ENCODE measurements around the gene AKNA.
A peak's percentile ranks its signal among the peaks of the same experiment; 100 is the strongest.

AKNA gene

DNA sequence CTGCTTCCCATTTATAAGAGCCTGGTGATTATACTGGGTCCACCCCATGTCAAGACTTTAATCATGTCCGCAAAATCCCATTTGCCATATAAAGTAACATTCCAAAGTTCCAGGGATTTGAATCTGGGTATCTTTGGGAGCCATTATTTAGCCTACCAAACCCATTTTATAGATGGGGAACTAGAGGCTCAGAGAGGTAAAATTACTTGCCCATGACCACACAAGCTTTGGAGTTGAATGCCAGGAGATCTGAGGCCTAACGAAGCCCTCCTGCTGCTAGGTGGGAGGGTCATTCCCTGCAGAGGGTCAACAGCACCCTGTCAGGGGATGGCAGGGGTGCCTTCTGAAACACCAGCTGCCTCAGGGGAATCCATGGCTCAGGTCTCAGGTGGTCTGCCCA lies 13.0 kb upstream of the AKNA start:
- no peaks in the 10 kb centered on the region for H3K36me3 ChIP-seq (ENCODE audit: control insufficient read depth, insufficient read depth, low read length)

DNA sequence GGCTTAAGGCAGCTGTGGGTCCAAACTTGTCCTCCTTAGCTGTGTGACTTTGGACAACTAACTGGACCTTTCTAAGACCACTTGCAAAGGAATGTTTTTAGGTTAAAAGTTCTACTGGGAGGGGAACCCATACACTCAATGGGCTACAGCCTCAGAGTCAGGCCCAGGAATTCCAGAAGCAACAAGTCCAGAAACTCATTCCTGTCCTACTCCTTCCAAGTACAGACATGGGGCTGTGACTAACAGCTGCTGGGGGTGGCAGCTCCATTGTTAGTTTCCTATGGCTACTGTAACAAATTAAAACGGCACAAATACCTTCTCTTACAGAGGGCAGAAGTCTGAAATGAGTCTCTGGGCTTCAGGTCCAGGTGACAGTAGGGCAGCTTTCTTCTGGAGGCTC lies 12.4 kb upstream of the AKNA start:
- Histone ChIP-seq H3K9me3 (ENCODE audit: control insufficient read depth, low read length) (no peaks in the 10 kb centered on the region), H3K9ac (ENCODE audit: low read length) (no peak overlapping the region), H3K36me3 (ENCODE audit: control insufficient read depth, insufficient read depth, low read length) (no peaks in the 10 kb centered on the region), H3K27me3 (ENCODE audit: control insufficient read depth, insufficient read depth, low read length) (no peaks in the 10 kb centered on the region), H3K4me1 (ENCODE audit: control insufficient read depth, insufficient read depth, low read length) (peaks cover 18% of the 10 kb centered on the region), H3K4me3 (ENCODE audit: low read length) (no peak overlapping the region)

More for the DNA sequence above, 13.0 kb upstream of the AKNA start:
- no peaks in the 10 kb centered on the region for H3K27me3 ChIP-seq (ENCODE audit: control insufficient read depth, insufficient read depth, low read length)
- H3K9me3 ChIP-seq (ENCODE audit: control insufficient read depth, low read length) = no peaks in the 10 kb centered on the region
- no peak overlapping the region for H3K4me3 ChIP-seq (ENCODE audit: low read length)
- H3K9ac ChIP-seq (ENCODE audit: low read length) = no peak overlapping the region
- H3K4me1 ChIP-seq (ENCODE audit: control insufficient read depth, insufficient read depth, low read length) = peaks cover 13% of the 10 kb centered on the region

DNA sequence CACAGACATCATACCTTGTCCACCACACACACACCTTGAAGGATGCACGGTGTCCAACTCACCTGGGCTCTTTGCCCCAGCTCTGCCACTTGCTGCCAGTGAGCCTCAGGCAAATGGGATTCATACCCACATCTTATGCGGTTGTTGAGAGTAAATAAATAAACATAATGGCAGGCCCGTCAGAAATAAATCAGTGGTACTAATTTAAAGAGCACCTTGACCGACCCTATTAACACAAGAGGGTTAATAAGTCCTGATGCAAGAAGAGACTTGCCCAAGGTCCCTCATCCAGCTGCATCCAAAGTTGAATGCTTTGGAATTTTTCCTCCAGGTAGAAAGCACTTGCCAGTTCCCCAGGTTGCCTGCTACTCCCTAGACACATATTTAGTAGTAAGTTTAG lies 11.6 kb upstream of the AKNA start:
- H3K36me3 ChIP-seq (ENCODE audit: control insufficient read depth, insufficient read depth, low read length) = no peaks in the 10 kb centered on the region
- no peaks in the 10 kb centered on the region for H3K27me3 ChIP-seq (ENCODE audit: control insufficient read depth, insufficient read depth, low read length)
- no peak overlapping the region for H3K4me3 ChIP-seq (ENCODE audit: low read length)
- H3K9ac ChIP-seq (ENCODE audit: low read length) = no peak overlapping the region
- peaks cover 27% of the 10 kb centered on the region for H3K4me1 ChIP-seq (ENCODE audit: control insufficient read depth, insufficient read depth, low read length)
- no peaks in the 10 kb centered on the region for H3K9me3 ChIP-seq (ENCODE audit: control insufficient read depth, low read length)

DNA sequence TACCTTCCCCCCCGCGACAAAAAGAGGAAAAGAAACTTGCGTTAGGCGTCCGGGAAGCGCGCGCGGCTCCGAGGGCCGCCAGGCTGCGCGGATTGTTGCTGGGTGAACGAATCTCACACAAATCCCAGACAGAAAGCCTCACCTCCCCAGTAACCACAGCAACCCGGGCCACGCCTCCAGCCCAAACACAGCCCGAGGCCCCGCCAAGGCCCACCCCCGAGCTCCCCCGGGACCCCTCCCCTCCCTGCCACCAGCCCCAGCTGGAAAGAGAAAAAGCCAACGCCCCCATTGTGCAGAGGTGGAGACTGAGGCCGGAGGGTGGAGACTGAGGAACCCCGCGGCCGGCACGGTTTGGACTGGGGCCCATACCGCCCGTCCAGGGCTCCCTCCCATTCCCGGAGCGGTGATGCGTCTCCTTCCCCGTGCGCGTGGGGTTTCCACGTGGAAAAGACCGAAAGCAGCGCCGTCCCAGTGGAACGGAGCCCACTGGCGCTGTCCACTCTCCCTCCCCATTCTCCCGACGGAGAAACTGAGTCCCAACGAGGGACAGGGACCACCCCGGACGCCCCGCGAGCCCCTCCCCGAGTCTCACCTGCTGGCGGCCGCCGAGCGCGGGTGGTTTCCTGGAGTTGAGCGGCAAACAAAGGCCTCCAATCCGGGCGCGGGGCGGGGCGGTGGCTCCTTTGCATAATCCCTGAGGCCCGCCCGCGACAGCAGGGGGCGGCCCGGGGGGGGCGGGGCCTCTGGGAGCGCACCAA lies 10.2 kb upstream of the AKNA start:
- Histone ChIP-seq H3K9ac (ENCODE audit: low read length) (peak overlapping the region; percentile 74), H3K27me3 (ENCODE audit: control insufficient read depth, insufficient read depth, low read length) (no peaks in the 10 kb centered on the region), H3K9me3 (ENCODE audit: control insufficient read depth, low read length) (no peaks in the 10 kb centered on the region), H3K4me3 (ENCODE audit: low read length) (peak overlapping the region; percentile 62), H3K4me1 (ENCODE audit: control insufficient read depth, insufficient read depth, low read length) (peaks cover 29% of the 10 kb centered on the region), H3K36me3 (ENCODE audit: control insufficient read depth, insufficient read depth, low read length) (no peaks in the 10 kb centered on the region)

DNA sequence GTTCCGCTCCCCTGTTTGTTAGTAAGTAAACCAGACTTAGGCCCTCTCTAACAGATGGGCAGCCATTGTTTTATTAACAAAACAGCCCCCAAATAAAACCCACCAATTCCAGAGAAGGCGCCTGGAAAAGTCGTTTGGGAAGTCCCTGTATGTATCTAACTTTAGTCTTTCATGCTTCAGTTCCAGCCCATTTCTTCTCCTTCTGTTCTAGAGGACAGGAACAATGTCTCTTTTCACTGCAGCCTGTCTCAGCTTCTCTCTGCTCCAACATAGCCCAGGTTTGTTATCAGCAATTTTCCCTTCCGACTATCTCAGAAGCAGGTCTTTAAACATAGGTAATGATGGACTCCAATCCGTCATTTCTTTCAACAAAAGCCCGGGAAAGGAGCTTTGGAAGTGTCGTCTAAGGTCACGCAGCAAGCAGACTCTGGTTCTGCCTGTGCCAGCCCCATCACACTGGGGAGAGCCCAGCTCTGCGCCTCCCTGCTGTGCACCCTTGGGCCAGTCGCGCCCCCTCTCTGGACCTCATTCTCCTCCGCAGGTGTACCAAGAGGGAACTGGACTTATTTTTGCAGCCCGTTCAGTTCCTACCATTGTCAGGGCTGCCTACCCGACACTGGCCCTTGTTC lies 9.6 kb upstream of the AKNA start:
- Histone ChIP-seq H3K9ac (ENCODE audit: low read length) (peak overlapping the region; percentile 74), H3K4me3 (ENCODE audit: low read length) (peak overlapping the region; percentile 62), H3K4me1 (ENCODE audit: control insufficient read depth, insufficient read depth, low read length) (peaks cover 34% of the 10 kb centered on the region), H3K9me3 (ENCODE audit: control insufficient read depth, low read length) (no peaks in the 10 kb centered on the region), H3K36me3 (ENCODE audit: control insufficient read depth, insufficient read depth, low read length) (no peaks in the 10 kb centered on the region), H3K27me3 (ENCODE audit: control insufficient read depth, insufficient read depth, low read length) (no peaks in the 10 kb centered on the region)

DNA sequence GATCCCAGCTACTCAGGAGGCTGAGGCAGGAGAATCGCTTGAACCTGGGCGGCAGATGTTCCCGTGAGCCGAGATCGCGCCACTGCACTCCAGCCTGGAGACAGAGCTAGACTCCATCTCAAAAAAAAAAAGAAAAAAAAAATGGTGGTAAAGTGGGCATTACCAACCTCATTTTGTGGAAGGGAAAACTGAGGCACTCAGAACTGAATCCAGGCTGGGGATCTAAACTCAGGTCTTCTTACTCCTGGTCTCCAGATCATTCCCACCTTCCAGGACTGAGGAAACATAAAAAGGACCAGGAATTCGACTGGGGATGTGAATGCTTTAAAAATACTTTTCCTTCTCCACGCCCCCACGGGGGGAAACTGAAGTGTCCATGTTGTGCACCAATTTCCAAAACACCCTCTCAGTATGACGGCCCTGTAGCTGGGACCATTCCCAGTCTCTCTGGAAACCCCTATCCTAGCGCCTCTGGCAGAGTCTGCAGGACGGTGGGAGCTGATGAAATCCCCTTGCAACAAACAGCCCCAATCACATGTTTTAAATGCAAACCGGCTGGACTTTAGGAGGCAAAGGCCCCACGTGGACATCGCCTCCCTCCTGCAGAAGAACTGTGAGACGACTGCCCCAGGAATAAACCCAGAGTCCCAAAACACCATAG lies 8.9 kb upstream of the AKNA start:
- Histone ChIP-seq H3K4me1 (ENCODE audit: control insufficient read depth, insufficient read depth, low read length) (peaks cover 40% of the 10 kb centered on the region), H3K9ac (ENCODE audit: low read length) (peak overlapping the region; percentile 74), H3K9me3 (ENCODE audit: control insufficient read depth, low read length) (no peaks in the 10 kb centered on the region), H3K36me3 (ENCODE audit: control insufficient read depth, insufficient read depth, low read length) (no peaks in the 10 kb centered on the region), H3K27me3 (ENCODE audit: control insufficient read depth, insufficient read depth, low read length) (no peaks in the 10 kb centered on the region), H3K4me3 (ENCODE audit: low read length) (peak overlapping the region; percentile 9)

DNA sequence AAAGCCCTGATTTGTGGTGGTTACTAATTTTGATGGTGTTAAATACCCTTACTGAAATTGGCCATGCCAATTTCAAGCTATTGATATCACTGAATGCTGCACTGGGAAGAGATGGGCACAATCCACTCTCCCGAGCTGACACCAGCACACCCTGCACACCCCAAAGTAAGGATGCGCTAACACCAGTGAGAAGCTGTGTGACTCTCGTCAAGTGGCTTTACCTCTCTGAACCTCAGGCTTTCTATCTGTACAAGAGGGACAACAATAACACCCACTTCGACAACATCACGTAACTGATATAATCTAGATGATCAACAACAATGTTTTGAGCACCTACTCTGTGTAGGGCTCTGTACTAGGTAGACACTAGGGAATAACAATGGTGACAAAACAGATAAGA lies 8.0 kb upstream of the AKNA start:
- Histone ChIP-seq H3K9me3 (ENCODE audit: control insufficient read depth, low read length) (no peaks in the 10 kb centered on the region), H3K27me3 (ENCODE audit: control insufficient read depth, insufficient read depth, low read length) (no peaks in the 10 kb centered on the region), H3K36me3 (ENCODE audit: control insufficient read depth, insufficient read depth, low read length) (no peaks in the 10 kb centered on the region), H3K4me3 (ENCODE audit: low read length) (no peak overlapping the region), H3K9ac (ENCODE audit: low read length) (no peak overlapping the region), H3K4me1 (ENCODE audit: control insufficient read depth, insufficient read depth, low read length) (peaks cover 49% of the 10 kb centered on the region)

DNA sequence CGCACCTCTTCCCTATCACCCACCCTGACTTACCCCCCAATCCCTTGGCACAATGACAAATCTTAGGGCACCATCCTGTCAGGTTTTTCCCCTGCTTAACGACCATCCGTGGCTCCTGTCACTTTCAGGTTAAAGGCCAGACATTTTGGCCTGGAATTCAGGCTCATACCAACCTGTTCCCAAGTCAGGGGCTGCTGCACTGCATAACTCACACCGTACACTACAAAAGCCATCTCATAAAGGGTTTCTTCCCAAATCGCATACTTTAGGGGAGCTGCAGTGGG lies 7.5 kb upstream of the AKNA start:
- Histone ChIP-seq H3K4me1 (ENCODE audit: control insufficient read depth, insufficient read depth, low read length) (peaks cover 54% of the 10 kb centered on the region), H3K9me3 (ENCODE audit: control insufficient read depth, low read length) (no peaks in the 10 kb centered on the region), H3K36me3 (ENCODE audit: control insufficient read depth, insufficient read depth, low read length) (no peaks in the 10 kb centered on the region), H3K27me3 (ENCODE audit: control insufficient read depth, insufficient read depth, low read length) (no peaks in the 10 kb centered on the region), H3K4me3 (ENCODE audit: low read length) (no peak overlapping the region), H3K9ac (ENCODE audit: low read length) (no peak overlapping the region)

DNA sequence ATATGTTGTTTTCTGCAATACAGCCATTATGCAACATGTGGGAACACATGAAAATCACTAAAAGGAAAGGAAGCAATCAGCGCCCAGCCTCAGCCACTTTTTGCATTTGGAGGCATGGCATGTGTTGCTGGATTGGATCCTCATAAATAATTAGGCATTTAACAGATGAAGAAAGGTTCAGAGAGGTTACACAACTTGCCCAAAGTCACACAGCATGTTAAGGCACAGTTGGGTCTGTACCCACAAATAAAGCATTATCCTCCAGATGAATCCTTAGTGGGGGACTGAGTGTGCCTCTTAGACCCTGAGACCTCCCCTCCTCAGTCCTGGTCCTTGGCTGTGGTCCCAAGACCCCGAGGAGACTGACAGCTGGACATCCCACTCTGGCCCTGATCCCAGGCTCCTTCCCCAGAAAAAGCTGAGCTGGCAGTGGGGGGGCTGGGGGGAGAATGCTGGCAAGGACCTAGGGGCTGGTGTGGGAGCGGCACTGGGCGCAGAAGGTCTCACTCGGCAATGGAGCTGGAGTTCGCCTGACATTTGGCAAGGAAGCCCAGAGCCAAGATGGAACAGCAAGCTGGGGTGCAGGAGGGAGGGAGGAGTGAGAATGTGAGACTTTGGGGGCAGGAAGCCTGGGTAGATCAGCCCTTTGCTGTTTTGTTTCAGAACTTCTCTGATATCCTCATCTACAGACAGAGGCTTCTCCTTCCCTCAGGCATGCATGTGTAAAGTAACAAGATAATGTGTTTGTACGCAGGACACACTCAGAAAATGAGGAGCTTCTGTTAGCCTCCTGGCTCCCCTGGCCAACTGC lies 6.9 kb upstream of the AKNA start:
- Histone ChIP-seq H3K9ac (ENCODE audit: low read length) (no peak overlapping the region), H3K9me3 (ENCODE audit: control insufficient read depth, low read length) (no peaks in the 10 kb centered on the region), H3K36me3 (ENCODE audit: control insufficient read depth, insufficient read depth, low read length) (no peaks in the 10 kb centered on the region), H3K27me3 (ENCODE audit: control insufficient read depth, insufficient read depth, low read length) (no peaks in the 10 kb centered on the region), H3K4me1 (ENCODE audit: control insufficient read depth, insufficient read depth, low read length) (peaks cover 59% of the 10 kb centered on the region), H3K4me3 (ENCODE audit: low read length) (no peak overlapping the region)

DNA sequence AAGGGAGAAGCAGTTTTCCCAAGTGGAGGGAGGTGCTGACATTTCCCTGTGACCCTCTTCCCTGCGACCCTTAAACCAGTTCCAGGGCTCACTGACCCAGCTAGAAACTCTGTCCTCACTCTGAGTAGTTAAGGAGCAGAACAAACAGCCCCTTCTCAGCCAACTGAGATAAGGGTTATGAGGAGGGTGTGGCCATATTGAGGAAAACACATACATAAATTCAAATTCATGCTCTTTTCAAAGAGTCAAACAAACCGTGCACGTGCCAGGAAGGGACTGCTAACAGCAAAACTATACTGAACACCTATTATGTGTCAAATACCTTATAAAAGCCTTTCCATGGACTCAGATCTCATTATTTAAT lies 4.9 kb upstream of the AKNA start:
- H3K36me3 ChIP-seq (ENCODE audit: control insufficient read depth, insufficient read depth, low read length) = no peaks in the 10 kb centered on the region
- H3K4me1 ChIP-seq (ENCODE audit: control insufficient read depth, insufficient read depth, low read length) = peaks cover 79% of the 10 kb centered on the region
- no peaks in the 10 kb centered on the region for H3K9me3 ChIP-seq (ENCODE audit: control insufficient read depth, low read length)
- H3K27me3 ChIP-seq (ENCODE audit: control insufficient read depth, insufficient read depth, low read length) = no peaks in the 10 kb centered on the region
- H3K9ac ChIP-seq (ENCODE audit: low read length) = no peak overlapping the region
- no peak overlapping the region for H3K4me3 ChIP-seq (ENCODE audit: low read length)

DNA sequence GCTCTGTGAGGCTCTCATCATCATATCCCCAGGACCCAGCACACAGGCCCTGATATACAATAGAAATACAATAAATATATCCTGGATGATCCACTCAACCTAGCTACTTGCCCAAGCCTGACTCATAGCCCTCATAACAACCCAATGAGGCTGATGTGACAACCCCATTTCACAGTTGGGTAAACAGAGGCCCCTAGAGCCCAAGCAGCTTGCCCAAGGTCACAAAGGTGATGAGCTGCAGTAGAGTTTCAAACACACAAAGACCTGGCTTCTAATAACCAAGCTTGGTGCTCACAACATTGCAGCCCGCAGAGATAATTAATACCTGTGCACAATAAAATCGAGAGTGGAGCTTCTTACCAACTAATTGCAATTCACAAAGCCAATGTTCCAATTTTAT lies 3.2 kb upstream of the AKNA start:
- Histone ChIP-seq H3K4me3 (ENCODE audit: low read length) (no peak overlapping the region), H3K27me3 (ENCODE audit: control insufficient read depth, insufficient read depth, low read length) (no peaks in the 10 kb centered on the region), H3K9ac (ENCODE audit: low read length) (no peak overlapping the region), H3K4me1 (ENCODE audit: control insufficient read depth, insufficient read depth, low read length) (peaks cover 86% of the 10 kb centered on the region), H3K9me3 (ENCODE audit: control insufficient read depth, low read length) (no peaks in the 10 kb centered on the region), H3K36me3 (ENCODE audit: control insufficient read depth, insufficient read depth, low read length) (no peaks in the 10 kb centered on the region)
